H9 (cell line): ENCODE results near the gene SMCO4. TPM values are rescaled to one million over a fixed set of nuclear protein-coding genes. Genes with fewer than 3 reads are reported as not detected.

Source experiments
- DNase-seq: peaks from one replicate; pipeline ENCODE4 v3.0.0-alpha.2; 2017
- H2AFZ ChIP-seq: one replicate; pipeline ENCODE4 v1.6.1; 2013; ENCODE audit warnings: mild to moderate bottlenecking, low read length, control low read depth, moderate library complexity
- H2AK5ac ChIP-seq: 2 replicates; pipeline ENCODE4 v1.6.1; 2013; ENCODE audit warnings: low read length, control low read depth, mixed read lengths; ENCODE audit not compliant: insufficient read length
- H2BK120ac ChIP-seq: one replicate; pipeline ENCODE4 v1.6.1; 2013; ENCODE audit warnings: low read depth, mild to moderate bottlenecking, low read length, control low read depth, inconsistent platforms; ENCODE audit not compliant: poor library complexity, severe bottlenecking
- H2BK12ac ChIP-seq: 2 replicates; pipeline ENCODE4 v1.6.1; 2013; ENCODE audit warnings: low read length, control low read depth, mixed read lengths, low read depth; ENCODE audit not compliant: insufficient read length
- H2BK15ac ChIP-seq: 2 replicates; pipeline ENCODE4 v1.6.1; 2013; ENCODE audit warnings: low read depth, low read length, control low read depth
- H2BK20ac ChIP-seq: one replicate; pipeline ENCODE4 v1.6.1; 2013; ENCODE audit warnings: low read depth, mild to moderate bottlenecking, low read length, control low read depth, inconsistent platforms; ENCODE audit not compliant: poor library complexity, severe bottlenecking
- H2BK5ac ChIP-seq: 2 replicates; pipeline ENCODE4 v1.6.1; 2013; ENCODE audit warnings: low read length, control low read depth, mixed read lengths; ENCODE audit not compliant: insufficient read length
- H3K14ac ChIP-seq: 2 replicates; pipeline ENCODE4 v1.6.1; 2013; ENCODE audit warnings: low read length, control low read depth; ENCODE audit not compliant: insufficient read depth
- H3K18ac ChIP-seq: 2 replicates; pipeline ENCODE4 v1.6.1; 2013; ENCODE audit warnings: low read depth, mild to moderate bottlenecking, mixed read lengths, low read length, control low read depth; ENCODE audit not compliant: insufficient read length
- H3K23ac ChIP-seq: 2 replicates; pipeline ENCODE4 v1.6.1; 2013; ENCODE audit warnings: low read length, control low read depth, mixed read lengths, low read depth; ENCODE audit not compliant: insufficient read length
- H3K23me2 ChIP-seq: 2 replicates; pipeline ENCODE4 v1.6.1; 2013; ENCODE audit warnings: low read depth, mild to moderate bottlenecking, mixed read lengths, low read length, control low read depth; ENCODE audit not compliant: insufficient read length, poor library complexity, severe bottlenecking
- H3K27ac ChIP-seq: 2 replicates; pipeline ENCODE4 v1.5.1; 2013; ENCODE audit warnings: low read length, control low read depth, mixed read lengths, low read depth; ENCODE audit not compliant: insufficient read length
- H3K27me3 ChIP-seq: 2 replicates; pipeline ENCODE4 v1.6.1; 2013; ENCODE audit warnings: low read length, control low read depth, inconsistent platforms; ENCODE audit not compliant: insufficient read depth
- H3K4ac ChIP-seq: 2 replicates; pipeline ENCODE4 v1.6.1; 2013; ENCODE audit warnings: low read depth, mild to moderate bottlenecking, control low read depth, inconsistent platforms, low read length, moderate library complexity
- H3K4me1 ChIP-seq: 2 replicates; pipeline ENCODE4 v1.6.1; 2013; ENCODE audit warnings: low read length, control low read depth, inconsistent platforms; ENCODE audit not compliant: insufficient read depth
- H3K4me2 ChIP-seq: 2 replicates; pipeline ENCODE4 v1.6.1; 2013; ENCODE audit warnings: low read length, control low read depth, mixed read lengths; ENCODE audit not compliant: insufficient read length, insufficient read depth
- H3K56ac ChIP-seq: 2 replicates; pipeline ENCODE4 v1.6.1; 2013; ENCODE audit warnings: low read depth, mild to moderate bottlenecking, mixed read lengths, low read length, control low read depth; ENCODE audit not compliant: insufficient read length
- H3K79me1 ChIP-seq: 2 replicates; pipeline ENCODE4 v1.6.1; 2013; ENCODE audit warnings: low read depth, mild to moderate bottlenecking, moderate library complexity, low read length, control low read depth, inconsistent platforms; ENCODE audit not compliant: insufficient read depth, poor library complexity, severe bottlenecking
- H3K79me2 ChIP-seq: 2 replicates; pipeline ENCODE4 v1.6.1; 2013; ENCODE audit warnings: low read length, control low read depth, inconsistent platforms; ENCODE audit not compliant: insufficient read depth
- H3K9ac ChIP-seq: 2 replicates; pipeline ENCODE4 v1.6.1; 2013; ENCODE audit warnings: low read length, control low read depth, mixed read lengths; ENCODE audit not compliant: insufficient read length; ENCODE audit errors: extremely low read depth
- H3K9me3 ChIP-seq: one replicate; pipeline ENCODE4 v1.6.1; 2013; ENCODE audit warnings: low read depth, low read length, inconsistent platforms; ENCODE audit not compliant: control insufficient read depth
- H3T11ph ChIP-seq: one replicate; pipeline ENCODE4 v1.6.1; 2013; ENCODE audit warnings: mild to moderate bottlenecking, low read length, control low read depth, inconsistent platforms
- H4K20me1 ChIP-seq: one replicate; pipeline ENCODE4 v1.6.1; 2013; ENCODE audit not compliant: control insufficient read depth, insufficient read length, insufficient read depth
- H4K5ac ChIP-seq: 2 replicates; pipeline ENCODE4 v1.6.1; 2013; ENCODE audit warnings: low read depth, mild to moderate bottlenecking, mixed read lengths, low read length, control low read depth; ENCODE audit not compliant: insufficient read length
- H4K8ac ChIP-seq: replicated peaks from 2 replicates; pipeline ENCODE4 v1.6.1; 2013; ENCODE audit warnings: low read length, control low read depth, mixed read lengths, low read depth; ENCODE audit not compliant: insufficient read length
- H4K91ac ChIP-seq: 2 replicates; pipeline ENCODE4 v1.6.1; 2013; ENCODE audit warnings: low read depth, mild to moderate bottlenecking, moderate library complexity, mixed read lengths, low read length, control low read depth; ENCODE audit not compliant: insufficient read length
- H3K27ac Mint-ChIP-seq, 3 experiments: 2 replicates in 2 of 3; 3 replicates in 1 of 3; pipeline ENCODE4 v1.8.0; 2020 to 2021; ENCODE audit warnings: mixed read lengths in 3 of 3, mild to moderate bottlenecking in 1 of 3, moderate library complexity in 1 of 3
- H3K27me3 Mint-ChIP-seq: 2 replicates; pipeline ENCODE4 v1.8.0; 2021; ENCODE audit warnings: low read depth, mild to moderate bottlenecking, moderate library complexity, mixed read lengths
- H3K36me3 Mint-ChIP-seq, 3 experiments: 2 replicates in 2 of 3; 3 replicates in 1 of 3; pipeline ENCODE4 v1.8.0; 2020 to 2021; ENCODE audit warnings: low read depth in 3 of 3, mixed read lengths in 3 of 3; ENCODE audit not compliant: insufficient read depth in 1 of 3
- H3K4me1 Mint-ChIP-seq, 2 experiments: 2 replicates each; pipeline ENCODE4 v1.8.0; 2020; ENCODE audit warnings: mixed read lengths in 2 of 2
- H3K4me3 Mint-ChIP-seq, 2 experiments: 2 replicates in 1 of 2; 3 replicates in 1 of 2; pipeline ENCODE4 v1.8.0; 2020 to 2021; ENCODE audit warnings: mild to moderate bottlenecking in 2 of 2, mixed read lengths in 2 of 2, moderate library complexity in 1 of 2
- H3K9me3 Mint-ChIP-seq, 2 experiments: 2 replicates in 1 of 2; 3 replicates in 1 of 2; pipeline ENCODE4 v1.8.0; 2020; ENCODE audit warnings: mild to moderate bottlenecking in 2 of 2, mixed read lengths in 2 of 2, moderate library complexity in 1 of 2
- CTCF ChIP-seq: fragments of 200-600 bp; sonication (generic); conservative IDR thresholded peaks from 3 replicates; pipeline ENCODE4 v1.8.0; 2021; ENCODE audit warnings: antibody characterized with exemption, mild to moderate bottlenecking
- WGBS: extraction: QIAGEN DNeasy Blood & Tissue Kit; methylation state at CpG from one replicate; pipeline ENCODE4 v1.1.7; 2013; ENCODE audit warnings: missing lambda C conversion rate, low lambda C conversion rate, mixed read lengths; ENCODE audit not compliant: insufficient read length; ENCODE audit errors: extremely low coverage; 5-methylcytosine and 5-hydroxymethylcytosine counted together
- total RNA-seq: library from RNA; stranded (reverse); gene quantifications from 2 replicates; pipeline ENCODE4 v1.2.1, GENCODE V29; 2021

The SMCO4 gene
- total RNA-seq, 1 experiment from 2014 or later, result 35.6 TPM

- Histone ChIP-seq H4K91ac (no peak overlapping the region), H2AK5ac (no peak overlapping the region), H3K23ac (no peak overlapping the region), H3K9ac (no peak overlapping the region), H2BK20ac (no peak overlapping the region), H3K4me2 (no peak overlapping the region), H4K20me1 (no peaks in the 10 kb centered on the region), H3K27ac (no peak overlapping the region), H3K79me2 (peaks cover 3% of the 10 kb centered on the region; the same call in 1 of the 2 replicates), H3K4ac (no peak overlapping the region), H2BK12ac (no peak overlapping the region), H2BK15ac (no peak overlapping the region), H2BK5ac (no peak overlapping the region), H3K18ac (no peak overlapping the region), H2BK120ac (no peak overlapping the region), H2AFZ (no peak overlapping the region), H3K27me3 (no peaks in the 10 kb centered on the region), H3T11ph (no peak overlapping the region), H3K9me3 (no peaks in the 10 kb centered on the region), H3K14ac (no peak overlapping the region), H4K8ac (no peak overlapping the region), H3K4me1 (peaks cover 13% of the 10 kb centered on the region), H4K5ac (no peak overlapping the region), H3K23me2 (no peaks in the 10 kb centered on the region), H3K56ac (no peak overlapping the region), H3K79me1 (peaks cover 11% of the 10 kb centered on the region)
- Mint-ChIP-seq H3K4me1 (peaks cover 68 to 69% of the 10 kb centered on the region in 2 experiments), H3K4me3 (no peak overlapping the region), H3K36me3 (peaks cover 2 to 11% (median 5%) of the 10 kb centered on the region in 3 experiments; a peak in 6 of 7 replicates), H3K27ac (peak overlapping the region in 2 of 3 experiments; percentile 41 to 62; a peak in 1 of 7 replicates), H3K9me3 (no peaks in the 10 kb centered on the region; a peak in 2 of 5 replicates), H3K27me3 (no peaks in the 10 kb centered on the region)
- no peak for TF ChIP-seq CTCF
- no CpG with 5 or more reads among the region's 5 CpGs for WGBS
- DNase-seq, result no peak
Observed at GRCh38 chr11:93532806-93533205, 10.4 kb downstream of the SMCO4 start.
